Mammary epithelial cell (primary cell): ENCODE results near the gene KAT6B.

Experiments
- CTCF ChIP-seq, 2 donors: IDR thresholded peaks in 1 of 2; conservative IDR thresholded peaks in 1 of 2; 2 replicates each; pipeline ENCODE4 v1.5.1; 2011 to 2012; ENCODE audit warnings: inconsistent platforms in 2 of 2, low read length in 2 of 2, mild to moderate bottlenecking in 2 of 2, control low read depth in 1 of 2, low read depth in 1 of 2; ENCODE audit not compliant: insufficient read depth in 1 of 2; ENCODE audit errors: extremely low read depth in 1 of 2
- EZH2 ChIP-seq: IDR thresholded peaks from 2 replicates; pipeline ENCODE4 v1.6.1; 2012; ENCODE audit warnings: low read length, inconsistent platforms, borderline replicate concordance

- no peak for TF ChIP-seq CTCF (conservative IDR thresholded peaks at IDR 0.05 in 1 of 2, IDR thresholded peaks at IDR 0.05 in 1 of 2; ENCODE audit: extremely low read depth in 1 of 2, insufficient read depth in 1 of 2, low read depth in 1 of 2, low read length in 2 of 2)
- TF ChIP-seq EZH2: no peak
These were observed 168.5 kb downstream of the KAT6B start for GRCh38 chr10:74994854-74995253.
